HUDEP-2 (cell line): ENCODE data around the gene CDC14B.

Experiments used
- DNase-seq, 76 experiments: peaks; one replicate each; lab custom pipeline; 2025; ENCODE audit not compliant: unreplicated experiment in 76 of 76; lab: John Stamatoyannopoulos, UW

The CDC14B gene

DNA sequence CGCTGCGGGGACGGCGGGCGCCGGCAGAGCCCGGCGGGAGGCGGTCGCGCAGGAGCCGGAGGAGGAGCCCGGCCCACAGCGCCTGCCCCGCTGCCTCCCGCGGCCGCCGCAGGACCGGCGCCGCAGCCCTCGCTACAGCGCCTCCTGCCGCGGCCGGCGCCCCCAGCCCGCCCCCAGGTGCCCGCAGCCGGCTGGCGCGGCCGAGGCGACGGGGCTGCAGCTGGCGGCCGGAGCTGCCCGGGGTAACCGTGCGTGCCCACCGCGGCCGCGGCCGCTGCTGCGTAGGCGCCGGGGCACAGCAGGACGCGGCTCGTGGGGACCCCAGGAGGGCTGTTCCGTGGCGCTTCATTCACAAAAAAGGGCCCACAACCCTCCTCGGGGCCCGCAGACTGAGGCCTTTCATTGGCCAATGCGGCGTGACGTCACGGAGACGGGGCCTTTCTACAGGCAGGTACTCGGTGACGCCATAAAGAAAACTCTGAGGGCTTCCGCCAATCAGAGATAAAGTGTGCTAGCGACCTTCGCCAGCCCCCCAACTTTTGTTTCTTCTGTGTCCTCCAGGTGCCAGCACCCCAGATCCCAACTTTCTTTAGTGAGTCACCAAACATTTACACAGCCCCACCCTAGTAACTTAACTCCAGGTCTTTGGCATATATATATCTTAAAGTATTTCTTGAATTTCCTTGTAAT, at the start of gene CDC14B:
CDC14B (minus strand) TSS at position 353 of the 690 bp plus-strand sequence. CDS start 465 bp downstream, outside the sequence.
- DNase-seq = peak in 73 of 76 experiments; percentile 21 to 85 (median 70)

DNA sequence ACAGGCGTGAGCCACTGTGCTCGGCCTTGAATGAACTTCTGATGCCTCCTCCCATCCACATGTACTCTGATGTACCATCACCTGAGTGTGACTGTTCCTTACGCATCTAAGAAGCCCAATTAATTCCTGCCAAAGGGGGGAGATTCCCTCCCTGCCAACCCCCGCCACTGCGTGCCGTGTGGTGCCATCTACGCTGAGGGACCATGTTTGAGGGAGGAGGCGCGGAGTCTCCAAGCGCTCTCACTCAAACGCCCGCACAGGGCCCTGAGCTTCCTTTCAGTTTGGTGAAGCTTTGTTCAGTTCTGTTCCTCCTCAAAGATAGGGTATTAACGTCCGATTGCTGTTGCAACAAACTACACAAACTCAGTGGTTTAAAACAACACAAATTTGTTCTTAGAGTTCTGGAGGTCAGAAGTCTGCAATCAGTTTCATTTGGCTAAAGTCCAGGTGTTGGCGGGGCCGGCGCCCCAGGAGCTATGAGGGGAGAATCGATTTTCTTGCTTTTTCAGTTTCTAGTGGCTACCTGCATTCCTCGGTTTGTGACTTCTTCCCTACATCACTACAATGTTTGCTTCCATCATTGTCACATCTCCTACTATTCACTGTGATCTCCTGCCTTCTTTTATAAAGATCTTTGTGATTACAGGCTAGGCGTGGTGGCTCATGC, 49.4 kb upstream of the CDC14B start:
- DNase-seq = no peak

DNA sequence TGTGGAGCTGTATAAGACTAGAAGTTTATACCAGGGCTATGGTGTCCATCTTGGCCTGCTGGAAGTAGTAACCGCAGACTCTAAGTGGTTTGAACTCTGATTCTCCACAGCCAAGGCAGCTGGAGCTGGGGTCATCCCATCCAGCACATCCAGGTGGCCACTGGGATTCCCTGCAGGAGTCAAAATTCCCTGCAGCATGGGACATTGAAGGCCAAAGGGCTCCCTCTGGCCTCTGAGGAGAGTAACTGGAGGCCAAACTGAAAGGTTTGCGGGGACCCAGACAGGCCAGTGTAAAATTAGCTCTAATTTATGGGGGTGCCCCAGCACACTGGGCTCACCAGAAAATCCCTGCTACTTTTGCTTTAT, 47.7 kb upstream of the CDC14B start:
- DNase-seq = no peak

- DNase-seq = peak in 25 of 76 experiments; percentile 2 to 55 (median 23)
Measured at GRCh38 chr9:96666653-96667362, 47.2 kb upstream of the CDC14B start.

DNA sequence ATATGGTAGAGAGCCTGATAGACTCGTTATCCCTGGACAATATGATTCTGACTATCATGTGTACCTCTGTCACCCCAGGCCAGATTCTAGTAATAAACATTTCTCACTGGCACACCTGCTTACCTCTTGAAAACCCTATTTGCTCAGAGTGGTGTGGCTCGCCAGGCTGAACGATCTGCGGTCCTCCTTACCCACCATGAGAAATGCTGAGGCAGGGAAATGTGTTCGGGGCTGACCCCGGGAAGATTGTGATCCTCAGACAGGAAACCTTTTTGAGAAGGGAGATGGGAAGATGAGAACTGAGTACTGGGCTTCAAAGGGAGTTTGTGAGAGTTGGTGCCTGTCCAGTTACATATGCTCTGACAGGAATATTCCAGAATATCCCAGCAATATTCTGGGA, 46.1 kb upstream of the CDC14B start:
- DNase-seq = no peak

DNA sequence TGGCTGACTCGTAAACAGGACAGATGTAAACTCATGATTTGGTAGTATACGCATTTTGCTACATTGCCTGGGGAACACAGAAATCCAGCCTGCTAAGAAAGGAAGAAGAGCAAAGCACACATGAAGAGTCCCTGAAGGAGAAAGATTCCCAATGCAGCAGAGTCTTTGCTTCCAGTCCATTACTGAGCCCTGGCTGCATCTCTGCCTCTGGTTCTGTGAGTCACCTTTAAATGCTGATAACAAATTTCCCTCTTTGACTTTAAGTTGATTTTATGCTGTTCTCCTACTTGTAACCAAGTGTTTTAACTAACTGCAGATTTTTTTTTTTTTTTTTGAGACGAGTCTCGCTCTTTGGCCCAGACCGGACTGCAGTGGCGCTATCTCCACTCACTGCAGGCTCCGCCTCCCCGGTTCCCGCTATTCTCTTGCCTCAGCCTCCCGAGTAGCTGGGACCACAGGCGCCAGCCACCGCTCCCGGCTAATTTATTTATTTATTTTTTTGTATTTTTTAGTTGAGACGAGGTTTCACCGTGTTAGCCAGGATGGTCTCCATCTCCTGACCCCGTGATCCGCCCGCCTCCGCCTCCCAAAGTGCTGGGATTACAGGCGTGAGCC, 44.0 kb upstream of the CDC14B start:
- no peak for DNase-seq

DNA sequence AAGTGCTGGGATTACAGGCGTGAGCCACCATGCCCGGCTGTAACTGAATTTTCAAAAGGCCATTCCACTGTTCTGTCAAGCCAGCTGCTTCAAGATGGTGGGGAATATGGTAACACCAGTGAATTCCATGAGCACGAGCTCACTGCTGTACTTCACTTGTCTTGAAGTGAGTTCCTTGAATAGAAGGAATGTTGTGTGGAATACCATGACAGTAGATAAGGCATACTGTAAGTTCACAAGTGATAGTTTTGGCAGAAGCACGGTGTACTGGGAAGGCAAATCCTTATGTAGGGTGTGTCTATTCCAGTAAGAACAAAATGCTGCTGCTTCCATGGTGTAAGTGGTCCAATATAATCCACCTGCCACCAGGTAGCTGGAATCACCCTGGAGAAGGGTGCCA, 42.1 kb upstream of the CDC14B start:
- no peak for DNase-seq

DNA sequence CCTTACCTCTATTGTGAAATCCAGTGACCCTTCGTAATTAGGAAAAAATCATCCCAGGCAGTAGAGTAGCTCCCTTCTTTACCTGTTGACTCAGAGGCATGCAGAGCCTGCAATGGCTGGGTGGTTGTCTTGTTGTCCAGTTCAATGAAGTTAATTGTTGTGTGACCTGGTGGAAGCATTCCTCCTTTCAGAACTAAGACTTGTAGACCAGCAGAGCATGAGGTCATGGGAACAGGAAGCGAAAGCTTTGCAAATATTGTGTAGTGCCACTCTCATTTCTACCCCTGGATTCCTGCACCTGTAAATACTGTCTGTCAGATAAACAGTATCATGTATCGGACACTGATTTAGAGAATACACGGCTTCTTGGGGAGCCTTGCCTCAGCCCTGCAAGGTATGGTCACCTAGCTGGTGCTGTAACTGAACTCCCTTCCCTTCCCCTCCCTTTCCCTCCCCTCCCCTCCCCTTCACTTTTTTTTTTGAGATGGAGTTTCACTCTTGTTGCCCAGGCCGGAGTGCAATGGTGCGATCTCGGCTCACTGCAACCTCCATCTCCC, 41.1 kb upstream of the CDC14B start:
- DNase-seq = no peak

GRCh38 chr9:96655198-96655851, 35.7 kb upstream of the CDC14B start, which contains the start of gene PRXL2C:
PRXL2C (minus strand) TSS chr9:96655317; CDS start chr9:96655281, 36 bp downstream.
- peak in 55 of 76 experiments; percentile 2 to 74 (median 49) for DNase-seq

DNA sequence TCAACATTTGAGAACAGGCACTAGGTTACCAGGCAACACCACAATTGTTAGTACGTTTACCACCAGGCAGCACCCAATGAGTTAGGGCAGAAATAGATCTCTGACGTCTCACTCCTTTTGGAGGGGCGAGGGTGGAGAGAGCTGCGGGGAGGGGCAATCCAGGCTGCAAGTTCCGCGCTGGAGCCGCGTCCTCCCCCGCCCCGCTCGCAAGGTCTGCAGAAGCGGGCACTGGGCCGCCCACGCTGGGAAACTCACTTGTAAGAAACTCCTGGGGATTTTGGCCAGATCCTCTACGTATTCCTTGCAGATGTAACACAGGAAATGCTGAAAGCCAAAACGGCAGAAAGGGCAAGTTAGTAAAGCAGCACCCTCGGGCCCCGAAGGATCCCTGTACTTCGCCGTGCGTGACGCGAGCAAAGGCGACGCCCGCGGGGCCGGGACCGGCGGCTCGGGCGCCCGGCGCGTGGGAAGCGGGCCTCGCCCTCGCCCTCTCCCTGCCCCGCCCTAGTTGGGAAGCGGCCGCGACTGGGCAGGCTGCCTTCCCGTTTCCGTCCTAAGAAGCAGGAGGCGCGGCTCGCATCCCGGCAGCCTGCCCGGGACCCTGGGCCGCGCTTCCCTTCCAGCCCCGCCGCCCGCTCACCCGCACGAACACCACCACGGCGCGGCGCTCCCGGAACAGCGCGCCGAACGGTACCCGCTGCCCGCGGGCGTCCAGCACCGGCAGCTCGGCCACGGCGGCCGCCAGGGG, 35.0 kb upstream of the CDC14B start:
- DNase-seq = peak in 56 of 76 experiments; percentile 6 to 64 (median 45)

DNA sequence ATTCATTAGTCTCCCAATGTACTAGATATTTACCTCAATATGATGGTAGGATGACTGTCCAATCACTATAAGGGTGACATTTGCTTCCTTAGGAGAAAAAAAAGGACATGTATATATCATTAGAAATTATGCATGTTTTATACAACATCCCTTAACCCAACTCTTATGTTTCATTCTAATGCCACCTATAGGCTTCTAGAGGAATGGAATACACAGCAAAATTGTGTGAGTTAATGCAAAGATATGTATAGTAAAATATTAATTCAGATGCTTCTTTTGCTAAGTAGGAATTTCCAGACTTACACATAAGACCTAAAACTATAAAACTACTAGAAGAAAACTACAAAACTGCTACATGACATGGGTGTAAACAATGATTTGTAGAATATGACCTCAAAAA, 32.0 kb upstream of the CDC14B start:
- peak in 2 of 76 experiments; percentile 3 to 15 for DNase-seq

- DNase-seq = no peak
Measured at GRCh38 chr9:96649620-96650324, 30.1 kb upstream of the CDC14B start.

GRCh38 chr9:96646081-96646991, 26.7 kb upstream of the CDC14B start:
- DNase-seq = no peak

- no peak for DNase-seq
Measured at GRCh38 chr9:96644137-96644536, 24.5 kb upstream of the CDC14B start.

DNA sequence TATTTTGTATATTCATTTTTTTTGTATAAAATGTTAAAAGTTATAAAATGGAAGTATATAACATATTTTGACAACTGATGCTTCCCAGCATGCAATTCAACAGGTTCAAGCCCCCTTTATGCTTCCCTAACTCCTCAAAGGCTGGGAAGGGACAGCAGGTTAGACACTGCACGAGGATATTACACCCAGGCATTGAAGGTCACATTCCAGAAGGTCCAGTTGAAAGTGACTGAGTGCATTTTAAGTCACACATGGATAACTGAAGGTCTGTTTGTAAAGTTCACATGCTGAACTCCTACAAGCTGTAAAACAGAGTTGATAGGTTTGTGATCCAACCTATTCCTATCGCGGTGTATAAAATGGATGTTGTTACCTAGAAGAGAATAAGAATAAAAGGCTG, 21.9 kb upstream of the CDC14B start:
- no peak for DNase-seq

- DNase-seq = no peak
Measured at GRCh38 chr9:96638606-96639364, 19.1 kb upstream of the CDC14B start.

- no peak for DNase-seq
Measured at GRCh38 chr9:96636368-96636767, 16.7 kb upstream of the CDC14B start.
